ENCODE data around the gene CNTN3.

The CNTN3 gene

DNA sequence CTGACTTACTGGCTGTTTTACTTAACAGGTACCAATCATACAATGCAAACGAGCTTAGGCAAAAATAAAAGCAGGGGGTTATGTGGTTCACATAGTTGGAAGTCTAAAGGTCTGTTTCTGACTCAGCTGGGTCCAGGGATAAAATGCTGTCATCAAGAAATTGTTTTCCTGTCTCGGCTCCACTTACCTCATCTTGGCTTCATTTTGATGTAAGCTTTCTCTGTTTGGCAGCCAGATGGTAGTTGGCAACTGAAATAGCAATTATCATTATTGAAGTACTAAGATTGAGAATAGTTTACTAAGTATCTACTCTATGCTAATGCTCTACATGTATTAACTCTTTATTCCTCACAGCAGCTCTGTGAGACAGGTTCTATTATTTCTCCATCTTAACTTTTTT is 36.8 kb upstream of the CNTN3 start (continued):
- TF ChIP-seq, protein P1, sequence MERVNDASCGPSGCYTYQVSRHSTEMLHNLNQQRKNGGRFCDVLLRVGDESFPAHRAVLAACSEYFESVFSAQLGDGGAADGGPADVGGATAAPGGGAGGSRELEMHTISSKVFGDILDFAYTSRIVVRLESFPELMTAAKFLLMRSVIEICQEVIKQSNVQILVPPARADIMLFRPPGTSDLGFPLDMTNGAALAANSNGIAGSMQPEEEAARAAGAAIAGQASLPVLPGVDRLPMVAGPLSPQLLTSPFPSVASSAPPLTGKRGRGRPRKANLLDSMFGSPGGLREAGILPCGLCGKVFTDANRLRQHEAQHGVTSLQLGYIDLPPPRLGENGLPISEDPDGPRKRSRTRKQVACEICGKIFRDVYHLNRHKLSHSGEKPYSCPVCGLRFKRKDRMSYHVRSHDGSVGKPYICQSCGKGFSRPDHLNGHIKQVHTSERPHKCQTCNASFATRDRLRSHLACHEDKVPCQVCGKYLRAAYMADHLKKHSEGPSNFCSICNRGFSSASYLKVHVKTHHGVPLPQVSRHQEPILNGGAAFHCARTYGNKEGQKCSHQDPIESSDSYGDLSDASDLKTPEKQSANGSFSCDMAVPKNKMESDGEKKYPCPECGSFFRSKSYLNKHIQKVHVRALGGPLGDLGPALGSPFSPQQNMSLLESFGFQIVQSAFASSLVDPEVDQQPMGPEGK (tag by site-specific recombination; IDR thresholded peaks at IDR 0.05) = no peak
- TF ChIP-seq, protein P2, sequence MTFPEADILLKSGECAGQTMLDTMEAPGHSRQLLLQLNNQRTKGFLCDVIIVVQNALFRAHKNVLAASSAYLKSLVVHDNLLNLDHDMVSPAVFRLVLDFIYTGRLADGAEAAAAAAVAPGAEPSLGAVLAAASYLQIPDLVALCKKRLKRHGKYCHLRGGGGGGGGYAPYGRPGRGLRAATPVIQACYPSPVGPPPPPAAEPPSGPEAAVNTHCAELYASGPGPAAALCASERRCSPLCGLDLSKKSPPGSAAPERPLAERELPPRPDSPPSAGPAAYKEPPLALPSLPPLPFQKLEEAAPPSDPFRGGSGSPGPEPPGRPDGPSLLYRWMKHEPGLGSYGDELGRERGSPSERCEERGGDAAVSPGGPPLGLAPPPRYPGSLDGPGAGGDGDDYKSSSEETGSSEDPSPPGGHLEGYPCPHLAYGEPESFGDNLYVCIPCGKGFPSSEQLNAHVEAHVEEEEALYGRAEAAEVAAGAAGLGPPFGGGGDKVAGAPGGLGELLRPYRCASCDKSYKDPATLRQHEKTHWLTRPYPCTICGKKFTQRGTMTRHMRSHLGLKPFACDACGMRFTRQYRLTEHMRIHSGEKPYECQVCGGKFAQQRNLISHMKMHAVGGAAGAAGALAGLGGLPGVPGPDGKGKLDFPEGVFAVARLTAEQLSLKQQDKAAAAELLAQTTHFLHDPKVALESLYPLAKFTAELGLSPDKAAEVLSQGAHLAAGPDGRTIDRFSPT (tag by site-specific recombination; IDR thresholded peaks at IDR 0.05) = no peak
- TF ChIP-seq, protein P3, sequence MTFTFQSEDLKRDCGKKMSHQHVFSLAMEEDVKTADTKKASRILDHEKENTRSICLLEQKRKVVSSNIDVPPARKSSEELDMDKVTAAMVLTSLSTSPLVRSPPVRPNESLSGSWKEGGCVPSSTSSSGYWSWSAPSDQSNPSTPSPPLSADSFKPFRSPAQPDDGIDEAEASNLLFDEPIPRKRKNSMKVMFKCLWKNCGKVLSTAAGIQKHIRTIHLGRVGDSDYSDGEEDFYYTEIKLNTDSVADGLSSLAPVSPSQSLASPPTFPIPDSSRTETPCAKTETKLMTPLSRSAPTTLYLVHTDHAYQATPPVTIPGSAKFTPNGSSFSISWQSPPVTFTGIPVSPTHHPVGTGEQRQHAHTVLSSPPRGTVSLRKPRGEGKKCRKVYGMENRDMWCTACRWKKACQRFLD (tag by site-specific recombination; IDR thresholded peaks at IDR 0.05) = no peak

DNA sequence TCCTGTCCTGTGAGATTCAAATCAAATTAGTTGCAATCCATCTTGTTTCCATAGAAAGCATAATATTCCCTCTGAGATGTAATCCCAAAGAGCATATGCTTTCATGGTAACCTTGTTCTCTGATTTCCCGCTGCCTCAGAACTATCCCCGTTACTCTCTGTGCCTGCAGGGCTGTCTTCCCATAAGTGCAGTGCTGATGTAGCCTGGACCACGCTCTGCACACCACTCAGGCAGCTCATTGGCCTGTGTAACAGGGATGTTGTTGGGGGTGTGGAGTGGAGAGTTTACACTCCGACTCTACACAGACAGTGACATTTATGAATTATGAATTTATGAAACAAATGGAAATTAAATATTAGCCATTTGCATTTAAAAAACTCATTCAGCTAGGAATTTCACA is 33.6 kb upstream of the CNTN3 start:
- H3K27ac ChIP-seq (ENCODE audit: extremely low read depth, low read depth, low read length) = no peak overlapping the region
- no peak overlapping the region for H3K4me3 ChIP-seq (ENCODE audit: low read depth, low read length)
- H3K36me3 ChIP-seq (ENCODE audit: control insufficient read depth in 2 of 2, insufficient read depth in 1 of 2, low read length in 2 of 2) = no peaks in the 10 kb centered on the region
- ChIA-PET CTCF (no interaction called here), POLR2A (no interaction called here)
- no peaks in the 10 kb centered on the region for H3K4me1 ChIP-seq (ENCODE audit: control insufficient read depth, insufficient read depth, low read length)
- H3K9me3 ChIP-seq (ENCODE audit: control insufficient read depth, insufficient read depth, low read depth, low read length) = no peaks in the 10 kb centered on the region
- TF ChIP-seq ZNF785 (tag by site-specific recombination; IDR thresholded peaks at IDR 0.05) = no peak
- TF ChIP-seq GLIS1 (tag by site-specific recombination; IDR thresholded peaks at IDR 0.05) = no peak
- TF ChIP-seq ZNF324 (tag by site-specific recombination; IDR thresholded peaks at IDR 0.05) = no peak
- TF ChIP-seq ZNF2 (tag by site-specific recombination; IDR thresholded peaks at IDR 0.05) = no peak
- TF ChIP-seq ZNF571 (tag by site-specific recombination; IDR thresholded peaks at IDR 0.05) = no peak

DNA sequence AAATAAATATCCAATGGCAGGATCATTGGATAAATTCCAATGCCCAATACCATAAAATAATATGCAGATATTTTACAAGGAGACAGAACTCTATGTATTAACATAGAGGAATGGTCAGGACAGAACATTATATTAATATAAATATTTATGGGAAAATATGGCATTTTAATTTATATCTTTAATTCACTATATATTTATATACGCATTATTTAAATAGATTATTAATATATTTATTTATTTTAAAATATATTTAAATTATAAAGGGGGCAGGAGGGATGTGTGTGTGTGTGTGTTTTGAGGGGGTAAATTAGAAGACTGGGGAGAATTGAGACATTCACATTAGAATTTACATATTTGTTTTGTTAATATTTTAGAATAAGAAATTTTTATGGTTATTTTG is 31.6 kb upstream of the CNTN3 start:
- POLR2A ChIA-PET = no interaction called here
- no peaks in the 10 kb centered on the region for H3K36me3 ChIP-seq (ENCODE audit: control insufficient read depth in 2 of 2, insufficient read depth in 1 of 2, low read length in 2 of 2)
- H3K4me3 ChIP-seq (ENCODE audit: low read depth, low read length) = no peak overlapping the region
- no peaks in the 10 kb centered on the region for H3K4me1 ChIP-seq (ENCODE audit: control insufficient read depth, insufficient read depth, low read length)
- no peaks in the 10 kb centered on the region for H3K9me3 ChIP-seq (ENCODE audit: control insufficient read depth, insufficient read depth, low read depth, low read length)
- CTCF ChIA-PET = no interaction called here
- H3K27ac ChIP-seq (ENCODE audit: extremely low read depth, low read depth, low read length) = no peak overlapping the region
- TF ChIP-seq, protein P4, sequence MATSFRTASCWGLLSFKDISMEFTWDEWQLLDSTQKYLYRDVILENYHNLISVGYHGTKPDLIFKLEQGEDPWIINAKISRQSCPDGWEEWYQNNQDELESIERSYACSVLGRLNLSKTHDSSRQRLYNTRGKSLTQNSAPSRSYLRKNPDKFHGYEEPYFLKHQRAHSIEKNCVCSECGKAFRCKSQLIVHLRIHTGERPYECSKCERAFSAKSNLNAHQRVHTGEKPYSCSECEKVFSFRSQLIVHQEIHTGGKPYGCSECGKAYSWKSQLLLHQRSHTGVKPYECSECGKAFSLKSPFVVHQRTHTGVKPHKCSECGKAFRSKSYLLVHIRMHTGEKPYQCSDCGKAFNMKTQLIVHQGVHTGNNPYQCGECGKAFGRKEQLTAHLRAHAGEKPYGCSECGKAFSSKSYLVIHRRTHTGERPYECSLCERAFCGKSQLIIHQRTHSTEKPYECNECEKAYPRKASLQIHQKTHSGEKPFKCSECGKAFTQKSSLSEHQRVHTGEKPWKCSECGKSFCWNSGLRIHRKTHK (tag by site-specific recombination; IDR thresholded peaks at IDR 0.05) = no peak
- TF ChIP-seq HOXA7 (CRISPR knock-in tag; IDR thresholded peaks at IDR 0.05; ENCODE audit: borderline replicate concordance) (no peak), ZNF132 (tag by site-specific recombination; IDR thresholded peaks at IDR 0.05; ENCODE audit: borderline replicate concordance) (no peak), ZNF202 (tag by site-specific recombination; IDR thresholded peaks at IDR 0.05; ENCODE audit: borderline replicate concordance) (no peak), ZNF521 (tag by site-specific recombination; IDR thresholded peaks at IDR 0.05) (no peak), ZNF174 (tag by site-specific recombination; IDR thresholded peaks at IDR 0.05) (no peak), ZBTB21 (tag by site-specific recombination; IDR thresholded peaks at IDR 0.05) (no peak), ZNF37A (tag by site-specific recombination; IDR thresholded peaks at IDR 0.05) (no peak), MEIS1 (CRISPR knock-in tag; IDR thresholded peaks at IDR 0.05; ENCODE audit: borderline replicate concordance) (no peak), ZNF2 (tag by site-specific recombination; IDR thresholded peaks at IDR 0.05) (no peak), ZNF777 (tag by site-specific recombination; IDR thresholded peaks at IDR 0.05; ENCODE audit: borderline replicate concordance) (no peak), ZNF223 (tag by site-specific recombination; IDR thresholded peaks at IDR 0.05) (no peak), ZNF214 (tag by site-specific recombination; IDR thresholded peaks at IDR 0.05; ENCODE audit: borderline replicate concordance) (no peak), ZNF274 (IDR thresholded peaks at IDR 0.05; ENCODE audit: low read length) (no peak), ZNF274 (tag by site-specific recombination; IDR thresholded peaks at IDR 0.05; ENCODE audit: borderline replicate concordance) (no peak), ZBTB20 (tag by site-specific recombination; IDR thresholded peaks at IDR 0.05) (no peak), PRDM1 (tag by site-specific recombination; IDR thresholded peaks at IDR 0.05) (no peak)
- TF ChIP-seq, protein P5, sequence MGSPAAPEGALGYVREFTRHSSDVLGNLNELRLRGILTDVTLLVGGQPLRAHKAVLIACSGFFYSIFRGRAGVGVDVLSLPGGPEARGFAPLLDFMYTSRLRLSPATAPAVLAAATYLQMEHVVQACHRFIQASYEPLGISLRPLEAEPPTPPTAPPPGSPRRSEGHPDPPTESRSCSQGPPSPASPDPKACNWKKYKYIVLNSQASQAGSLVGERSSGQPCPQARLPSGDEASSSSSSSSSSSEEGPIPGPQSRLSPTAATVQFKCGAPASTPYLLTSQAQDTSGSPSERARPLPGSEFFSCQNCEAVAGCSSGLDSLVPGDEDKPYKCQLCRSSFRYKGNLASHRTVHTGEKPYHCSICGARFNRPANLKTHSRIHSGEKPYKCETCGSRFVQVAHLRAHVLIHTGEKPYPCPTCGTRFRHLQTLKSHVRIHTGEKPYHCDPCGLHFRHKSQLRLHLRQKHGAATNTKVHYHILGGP (tag by site-specific recombination; IDR thresholded peaks at IDR 0.05) = no peak
- TF ChIP-seq, protein P6, sequence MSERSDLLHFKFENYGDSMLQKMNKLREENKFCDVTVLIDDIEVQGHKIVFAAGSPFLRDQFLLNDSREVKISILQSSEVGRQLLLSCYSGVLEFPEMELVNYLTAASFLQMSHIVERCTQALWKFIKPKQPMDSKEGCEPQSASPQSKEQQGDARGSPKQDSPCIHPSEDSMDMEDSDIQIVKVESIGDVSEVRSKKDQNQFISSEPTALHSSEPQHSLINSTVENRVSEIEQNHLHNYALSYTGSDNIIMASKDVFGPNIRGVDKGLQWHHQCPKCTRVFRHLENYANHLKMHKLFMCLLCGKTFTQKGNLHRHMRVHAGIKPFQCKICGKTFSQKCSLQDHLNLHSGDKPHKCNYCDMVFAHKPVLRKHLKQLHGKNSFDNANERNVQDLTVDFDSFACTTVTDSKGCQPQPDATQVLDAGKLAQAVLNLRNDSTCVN (tag by site-specific recombination; optimal IDR thresholded peaks at IDR 0.05) = no peak
